Measurements from ENCODE around the gene ATP6V0C. TPM values are rescaled to one million over a fixed set of nuclear protein-coding genes. Genes with fewer than 3 reads are reported as not detected.

Gene ATP6V0C
- total RNA-seq: 10 to 100 TPM; 17.6 to 27.3 TPM
- polyA plus RNA-seq: 100 to 1,000 TPM in 1 of 2 donors, 10 to 100 TPM in 1; 93.8 to 132 TPM

DNA sequence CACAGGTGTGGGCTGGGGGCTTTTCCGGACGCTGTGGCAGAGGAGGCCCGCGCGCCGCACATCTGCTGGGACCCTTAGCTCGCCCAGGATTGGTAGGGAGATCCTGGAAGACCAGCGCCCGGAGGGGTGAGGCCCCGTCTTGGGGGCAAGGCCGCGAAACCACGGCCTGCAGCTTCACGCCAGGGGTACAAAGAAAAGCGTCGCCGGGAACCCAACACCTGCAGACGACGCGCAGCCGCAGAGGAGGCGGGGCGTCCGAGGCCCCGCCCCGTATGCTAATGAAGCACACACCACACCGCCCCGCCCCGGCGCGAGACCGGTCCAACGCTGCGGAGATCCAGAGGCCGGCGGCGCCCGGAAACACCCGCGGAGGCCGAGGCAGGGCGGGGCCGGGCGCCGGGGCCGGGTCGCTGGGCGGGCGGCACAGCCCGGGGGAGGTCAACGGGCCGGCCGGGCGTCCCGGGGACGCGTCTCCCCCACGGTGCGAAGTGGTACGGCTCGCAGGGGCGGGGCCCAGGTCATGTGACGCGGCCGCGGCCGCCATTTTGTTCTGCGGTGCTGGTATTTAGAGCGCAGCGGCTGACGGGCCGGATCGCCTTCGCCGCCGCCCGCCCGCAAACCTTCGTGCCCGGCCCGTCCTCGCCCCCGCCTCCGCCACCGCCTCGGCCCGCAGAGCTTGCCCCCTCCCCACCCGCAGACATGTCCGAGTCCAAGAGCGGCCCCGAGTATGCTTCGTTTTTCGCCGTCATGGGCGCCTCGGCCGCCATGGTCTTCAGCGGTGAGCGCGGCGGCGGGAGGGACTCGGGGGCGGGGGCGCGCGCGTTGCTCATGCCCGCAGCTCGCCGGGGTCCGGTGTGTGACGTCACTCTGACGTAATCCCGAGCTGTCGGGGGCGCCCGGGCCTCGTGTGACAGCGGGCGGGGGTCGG lies at the start of gene ATP6V0C:
ATP6V0C (plus strand) TSS at position 548 of the 928 bp plus-strand sequence; CDS start at position 700, 152 bp downstream.
- peak; percentile 95 for DNase-seq (ENCODE audit: low spot score)
- Histone ChIP-seq H3K4me3 (ENCODE audit: low read depth in 1 of 3, low read length in 3 of 3) (peak within 1 kb of the TSS; percentile 56 to 92 (median 91)), H3K4me1 (ENCODE audit: control insufficient read depth in 4 of 4, insufficient read depth in 4 of 4, low read length in 3 of 4) (peaks cover 15 to 50% (median 44%) of the 10 kb centered on the region in 4 donors), H3K27me3 (ENCODE audit: control insufficient read depth in 4 of 4, insufficient read depth in 4 of 4, low read length in 3 of 4) (no peaks in the 10 kb centered on the region), H3K36me3 (ENCODE audit: control insufficient read depth in 4 of 4, insufficient read depth in 3 of 4, low read depth in 1 of 4, low read length in 3 of 4) (no peaks in the 10 kb centered on the region), H3K27ac (ENCODE audit: low read depth in 1 of 2, low read length in 2 of 2) (peak within 1 kb of the TSS; percentile 96 to 97), H3K9ac (ENCODE audit: low read depth in 1 of 2, low read length in 2 of 2) (peak within 1 kb of the TSS; percentile 81 to 83), H3K9me3 (ENCODE audit: control insufficient read depth in 4 of 4, low read length in 3 of 4) (no peaks in the 10 kb centered on the region)
- 2% methylated on average over 122 of the region's 122 CpGs for WGBS
- TF ChIP-seq, protein P1, sequence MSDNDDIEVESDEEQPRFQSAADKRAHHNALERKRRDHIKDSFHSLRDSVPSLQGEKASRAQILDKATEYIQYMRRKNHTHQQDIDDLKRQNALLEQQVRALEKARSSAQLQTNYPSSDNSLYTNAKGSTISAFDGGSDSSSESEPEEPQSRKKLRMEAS (IDR thresholded peaks at IDR 0.05): no peak
- TF ChIP-seq SP1 (IDR thresholded peaks at IDR 0.05) (peak; percentile 26), YY1 (IDR thresholded peaks at IDR 0.05) (peak; percentile 97)
- TF ChIP-seq, protein P2, sequence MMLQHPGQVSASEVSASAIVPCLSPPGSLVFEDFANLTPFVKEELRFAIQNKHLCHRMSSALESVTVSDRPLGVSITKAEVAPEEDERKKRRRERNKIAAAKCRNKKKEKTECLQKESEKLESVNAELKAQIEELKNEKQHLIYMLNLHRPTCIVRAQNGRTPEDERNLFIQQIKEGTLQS (IDR thresholded peaks at IDR 0.05): no peak

DNA sequence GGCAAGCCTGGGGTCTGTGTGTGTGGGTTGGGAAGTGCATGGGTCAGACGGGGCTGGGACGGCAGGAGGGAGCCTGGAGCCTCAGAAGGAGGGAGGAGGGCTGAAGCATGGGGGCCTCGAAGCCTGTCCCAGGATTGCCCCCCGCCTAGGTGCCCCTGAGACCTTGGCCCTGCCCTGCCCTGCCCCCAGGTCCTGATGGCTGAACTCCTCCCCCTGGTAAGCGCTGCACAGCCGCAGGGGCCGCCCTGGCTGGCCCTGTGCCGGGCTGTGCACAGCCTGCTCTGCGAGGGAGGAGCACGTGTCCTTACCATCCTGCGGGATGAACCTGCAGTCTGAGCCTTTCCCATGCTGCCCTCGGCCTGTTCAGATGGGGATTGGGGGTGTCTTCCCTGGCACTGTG lies 49.4 kb upstream of the ATP6V0C start:
- Histone ChIP-seq H3K27me3 (ENCODE audit: control insufficient read depth in 4 of 4, insufficient read depth in 4 of 4, low read length in 3 of 4) (no peaks in the 10 kb centered on the region), H3K27ac (ENCODE audit: low read depth in 1 of 2, low read length in 2 of 2) (no peak overlapping the region), H3K9me3 (ENCODE audit: control insufficient read depth in 4 of 4, low read length in 3 of 4) (no peaks in the 10 kb centered on the region), H3K4me3 (ENCODE audit: low read depth in 1 of 3, low read length in 3 of 3) (no peak overlapping the region), H3K9ac (ENCODE audit: low read depth in 1 of 2, low read length in 2 of 2) (no peak overlapping the region), H3K4me1 (ENCODE audit: control insufficient read depth in 4 of 4, insufficient read depth in 4 of 4, low read length in 3 of 4) (peaks cover 21 to 37% (median 29%) of the 10 kb centered on the region in 4 donors), H3K36me3 (ENCODE audit: control insufficient read depth in 4 of 4, insufficient read depth in 3 of 4, low read depth in 1 of 4, low read length in 3 of 4) (no peaks in the 10 kb centered on the region)
- no peak for TF ChIP-seq FOXA1 (IDR thresholded peaks at IDR 0.05)
- no peak for DNase-seq (ENCODE audit: low spot score)
- 76% methylated on average over 12 of the region's 12 CpGs for WGBS

DNA sequence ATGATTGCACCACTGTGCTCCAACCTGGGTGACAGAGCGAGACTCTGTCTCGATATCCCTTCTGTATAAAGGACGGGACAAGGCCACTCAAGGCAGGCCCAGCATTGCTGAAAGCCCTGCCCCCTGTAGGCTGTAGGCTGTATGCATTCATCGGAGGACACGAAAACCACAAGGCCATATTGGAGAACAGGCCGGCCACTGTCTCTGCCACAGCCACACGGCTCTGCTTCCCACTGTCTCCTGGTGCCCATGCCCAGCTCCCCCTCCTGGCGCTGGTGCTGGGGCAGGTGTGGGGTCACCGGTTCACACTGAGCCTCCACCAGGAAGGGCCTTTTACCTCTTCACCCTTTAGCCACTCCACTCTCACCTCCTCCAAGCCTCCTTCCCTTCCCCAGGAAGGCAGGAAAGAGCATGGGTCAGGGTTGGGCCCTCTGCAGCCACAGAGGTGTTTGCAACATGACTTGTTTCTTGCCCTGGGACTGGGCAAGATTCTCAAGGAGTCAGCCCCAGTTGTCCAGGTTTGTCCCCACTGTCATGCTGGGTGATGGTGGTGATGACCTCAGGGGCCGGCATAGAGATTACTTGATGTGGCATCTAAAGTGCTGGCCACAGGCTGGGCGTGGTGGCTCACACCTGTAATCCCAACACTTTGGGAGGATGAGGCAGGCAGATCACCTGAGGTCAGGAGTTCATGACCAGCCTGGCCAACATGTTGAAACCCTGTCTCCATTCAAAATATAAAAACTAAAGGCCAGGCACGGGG lies 47.9 kb upstream of the ATP6V0C start:
- no peak for DNase-seq (ENCODE audit: low spot score)
- Histone ChIP-seq H3K4me3 (ENCODE audit: low read depth in 1 of 3, low read length in 3 of 3) (no peak overlapping the region), H3K4me1 (ENCODE audit: control insufficient read depth in 4 of 4, insufficient read depth in 4 of 4, low read length in 3 of 4) (peaks cover 18 to 36% (median 23%) of the 10 kb centered on the region in 4 donors), H3K9ac (ENCODE audit: low read depth in 1 of 2, low read length in 2 of 2) (no peak overlapping the region), H3K9me3 (ENCODE audit: control insufficient read depth in 4 of 4, low read length in 3 of 4) (no peaks in the 10 kb centered on the region), H3K27ac (ENCODE audit: low read depth in 1 of 2, low read length in 2 of 2) (no peak overlapping the region), H3K27me3 (ENCODE audit: control insufficient read depth in 4 of 4, insufficient read depth in 4 of 4, low read length in 3 of 4) (no peaks in the 10 kb centered on the region), H3K36me3 (ENCODE audit: control insufficient read depth in 4 of 4, insufficient read depth in 3 of 4, low read depth in 1 of 4, low read length in 3 of 4) (no peaks in the 10 kb centered on the region)
- TF ChIP-seq NR2F2 (IDR thresholded peaks at IDR 0.05) (no peak), RXRA (IDR thresholded peaks at IDR 0.05) (no peak), FOXA1 (IDR thresholded peaks at IDR 0.05) (no peak), HNF4A (conservative IDR thresholded peaks at IDR 0.05) (no peak), EGR1 (IDR thresholded peaks at IDR 0.05; ENCODE audit: low read depth in 2 of 2) (no peak), GABPA (IDR thresholded peaks at IDR 0.05 in 1 of 2, conservative IDR thresholded peaks at IDR 0.05 in 1 of 2) (no peak), HNF4G (IDR thresholded peaks at IDR 0.05) (no peak)
- TF ChIP-seq, protein P3, sequence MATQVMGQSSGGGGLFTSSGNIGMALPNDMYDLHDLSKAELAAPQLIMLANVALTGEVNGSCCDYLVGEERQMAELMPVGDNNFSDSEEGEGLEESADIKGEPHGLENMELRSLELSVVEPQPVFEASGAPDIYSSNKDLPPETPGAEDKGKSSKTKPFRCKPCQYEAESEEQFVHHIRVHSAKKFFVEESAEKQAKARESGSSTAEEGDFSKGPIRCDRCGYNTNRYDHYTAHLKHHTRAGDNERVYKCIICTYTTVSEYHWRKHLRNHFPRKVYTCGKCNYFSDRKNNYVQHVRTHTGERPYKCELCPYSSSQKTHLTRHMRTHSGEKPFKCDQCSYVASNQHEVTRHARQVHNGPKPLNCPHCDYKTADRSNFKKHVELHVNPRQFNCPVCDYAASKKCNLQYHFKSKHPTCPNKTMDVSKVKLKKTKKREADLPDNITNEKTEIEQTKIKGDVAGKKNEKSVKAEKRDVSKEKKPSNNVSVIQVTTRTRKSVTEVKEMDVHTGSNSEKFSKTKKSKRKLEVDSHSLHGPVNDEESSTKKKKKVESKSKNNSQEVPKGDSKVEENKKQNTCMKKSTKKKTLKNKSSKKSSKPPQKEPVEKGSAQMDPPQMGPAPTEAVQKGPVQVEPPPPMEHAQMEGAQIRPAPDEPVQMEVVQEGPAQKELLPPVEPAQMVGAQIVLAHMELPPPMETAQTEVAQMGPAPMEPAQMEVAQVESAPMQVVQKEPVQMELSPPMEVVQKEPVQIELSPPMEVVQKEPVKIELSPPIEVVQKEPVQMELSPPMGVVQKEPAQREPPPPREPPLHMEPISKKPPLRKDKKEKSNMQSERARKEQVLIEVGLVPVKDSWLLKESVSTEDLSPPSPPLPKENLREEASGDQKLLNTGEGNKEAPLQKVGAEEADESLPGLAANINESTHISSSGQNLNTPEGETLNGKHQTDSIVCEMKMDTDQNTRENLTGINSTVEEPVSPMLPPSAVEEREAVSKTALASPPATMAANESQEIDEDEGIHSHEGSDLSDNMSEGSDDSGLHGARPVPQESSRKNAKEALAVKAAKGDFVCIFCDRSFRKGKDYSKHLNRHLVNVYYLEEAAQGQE (IDR thresholded peaks at IDR 0.05): no peak
- WGBS: 89% methylated on average over 12 of the region's 12 CpGs

All from liver (tissue), 9 donors.